Hepatic stellate cell (primary cell): ENCODE data around the gene PTCSC3.
A peak's percentile ranks its signal among the peaks of the same experiment; 100 is the strongest.
"Not testable (repeated sequence)": the region's sequence is repeated elsewhere in the genome, so short reads cannot be mapped to it uniquely, and the experiment has no call there.

ENCODE experiments used
- DNase-seq: peaks from one replicate; pipeline ENCODE4 v3.0.0; 2011; ENCODE audit warnings: low spot score

The PTCSC3 gene

GRCh38 chr14:36173161-36173560 lies 3.4 kb downstream of the PTCSC3 start:
- DNase-seq = no peak

- DNase-seq = no peak
These were observed 4.9 kb downstream of the PTCSC3 start for GRCh38 chr14:36171607-36172006.

GRCh38 chr14:36167431-36167830 lies 9.1 kb downstream of the PTCSC3 start:
- DNase-seq = no peak

GRCh38 chr14:36163451-36163850 lies 13.1 kb downstream of the PTCSC3 start:
- no peak for DNase-seq

- DNase-seq = no peak
These were observed 14.3 kb downstream of the PTCSC3 start for GRCh38 chr14:36162267-36162666.

GRCh38 chr14:36161776-36162175 lies 14.7 kb downstream of the PTCSC3 start:
- no peak for DNase-seq

- DNase-seq = no peak
These were observed 25.2 kb downstream of the PTCSC3 start for GRCh38 chr14:36151335-36151734.

GRCh38 chr14:36134038-36134437 lies 42.5 kb downstream of the PTCSC3 start:
- no peak for DNase-seq

- no peak for DNase-seq
These were observed 43.7 kb downstream of the PTCSC3 start for GRCh38 chr14:36132826-36133225.

- DNase-seq = no peak
These were observed 46.3 kb downstream of the PTCSC3 start for GRCh38 chr14:36130186-36130585.

GRCh38 chr14:36129181-36129580 lies 47.3 kb downstream of the PTCSC3 start:
- no peak for DNase-seq

- no peak for DNase-seq
These were observed 63.2 kb downstream of the PTCSC3 start for GRCh38 chr14:36113341-36113740.

GRCh38 chr14:36111822-36112583 lies 64.5 kb downstream of the PTCSC3 start:
- DNase-seq = no peak

GRCh38 chr14:36105401-36105800 lies 71.1 kb downstream of the PTCSC3 start:
- DNase-seq = peak; percentile 0

GRCh38 chr14:36104258-36104657 lies 72.3 kb downstream of the PTCSC3 start:
- DNase-seq = not testable (repeated sequence)

- no peak for DNase-seq
These were observed 76.9 kb downstream of the PTCSC3 start for GRCh38 chr14:36099619-36100018.

- no peak for DNase-seq
These were observed 79.2 kb downstream of the PTCSC3 start for GRCh38 chr14:36097356-36097755.

GRCh38 chr14:36096090-36096489 lies 80.4 kb downstream of the PTCSC3 start:
- no peak for DNase-seq

GRCh38 chr14:36094963-36095362 lies 81.6 kb downstream of the PTCSC3 start:
- no peak for DNase-seq

GRCh38 chr14:36091096-36091495 lies 85.4 kb downstream of the PTCSC3 start:
- no peak for DNase-seq

- no peak for DNase-seq
These were observed 89.1 kb downstream of the PTCSC3 start for GRCh38 chr14:36087411-36087810.

GRCh38 chr14:36086629-36087395 lies 89.7 kb downstream of the PTCSC3 start:
- no peak for DNase-seq

- DNase-seq = no peak
These were observed 90.7 kb downstream of the PTCSC3 start for GRCh38 chr14:36085861-36086260.
